HepG2 (cell line): ENCODE data around the gene SULT2B1. TPM values are rescaled to one million over a fixed set of nuclear protein-coding genes. Genes with fewer than 3 reads are reported as not detected.

Experiments
- ATAC-seq: fragments of 200-7000 bp; cut with Tn5 transposase; 3 replicates; pipeline ENCODE4 v1.9.1; 2020; ENCODE audit warnings: mild to moderate bottlenecking, moderate library complexity
- BruUV-seq: library from RNA; stranded (reverse); fragments of 400-500 nt; replicated peaks from 2 replicates; lab custom pipeline; 2021; lab: Mats Ljungman, UMichigan
- CTCF ChIA-PET: fragments of 300-600 bp; formaldehyde crosslinking; extraction: SDS; loops from one replicate; lab custom pipeline; 2021; ENCODE audit warnings: low total read pairs, inconsistent platforms, low intra/inter-chr PET ratio; lab: Yijun Ruan, JAX
- POLR2A ChIA-PET: fragments of 350-600 bp; sonication (Branson Sonifier 250); formaldehyde crosslinking; loops from one replicate; lab custom pipeline; 2020; ENCODE audit warnings: antibody characterized with exemption, inconsistent platforms; lab: Yijun Ruan, JAX
- DNase-seq: peaks from one replicate; pipeline ENCODE4 v3.0.0-alpha.2; 2015; ENCODE audit warnings: low spot score
- FAIRE-seq: peaks from 3 replicates; lab custom pipeline; 2011; peaks lifted over from hg19 to GRCh38; lab: Jason Lieb, UNC
- H2AFZ ChIP-seq: one replicate; pipeline ENCODE4 v1.6.1; 2011; ENCODE audit warnings: low read length, inconsistent platforms
- H3K27ac ChIP-seq: fragments of 300-600 bp; 3 replicates; pipeline ENCODE4 v1.8.0; 2011; ENCODE audit warnings: mixed run types, mild to moderate bottlenecking, mixed read lengths, low read length, inconsistent platforms; ENCODE audit not compliant: insufficient read depth; ENCODE audit errors: extremely low read length
- H3K27me3 ChIP-seq, 2 experiments: fragments of 200-600 bp in 1 of 2; 2 replicates in 1 of 2; 3 replicates in 1 of 2; pipeline versions ENCODE4 v1.6.0 to v1.8.0; 2011; ENCODE audit warnings: low read length in 2 of 2, mild to moderate bottlenecking in 2 of 2, moderate library complexity in 2 of 2, inconsistent platforms in 1 of 2; ENCODE audit not compliant: insufficient read depth in 2 of 2, control insufficient read depth in 1 of 2
- H3K36me3 ChIP-seq, 2 experiments: fragments of 200-600 bp in 1 of 2; replicated peaks in 1 of 2; 2 replicates in 1 of 2; 3 replicates in 1 of 2; pipeline versions ENCODE4 v1.5.1 to v1.8.0; 2011; ENCODE audit warnings: low read length in 2 of 2, inconsistent platforms in 1 of 2; ENCODE audit not compliant: insufficient read depth in 2 of 2, control insufficient read depth in 1 of 2
- H3K4me1 ChIP-seq: 2 replicates; pipeline ENCODE4 v1.5.1; 2012; ENCODE audit warnings: low read length, inconsistent platforms; ENCODE audit not compliant: insufficient read depth
- H3K4me2 ChIP-seq: 2 replicates; pipeline ENCODE4 v1.6.0; 2011; ENCODE audit warnings: low read depth, low read length, inconsistent platforms
- H3K4me3 ChIP-seq, 3 experiments: fragments of 200-600 bp in 1 of 3; sonication (generic), shearing (Covaris generic) in 1 of 3; replicated peaks in 1 of 3; 2 replicates each; pipeline ENCODE4 v1.5.1; 2011 to 2016; ENCODE audit warnings: low read length in 3 of 3, inconsistent platforms in 2 of 3, low read depth in 2 of 3, mild to moderate bottlenecking in 2 of 3, control low read depth in 1 of 3, mixed read lengths in 1 of 3; ENCODE audit not compliant: insufficient read depth in 1 of 3
- H3K79me2 ChIP-seq: one replicate; pipeline ENCODE4 v1.6.1; 2011; ENCODE audit warnings: low read length, inconsistent platforms; ENCODE audit not compliant: insufficient read depth
- H3K9ac ChIP-seq: 2 replicates; pipeline ENCODE4 v1.6.0; 2011; ENCODE audit warnings: mild to moderate bottlenecking, low read depth, low read length, inconsistent platforms; ENCODE audit not compliant: insufficient read depth
- H3K9me3 ChIP-seq: 2 replicates; pipeline ENCODE4 v1.5.1; 2012; ENCODE audit warnings: mild to moderate bottlenecking, low read length
- H4K20me1 ChIP-seq: 2 replicates; pipeline ENCODE4 v1.6.0; 2011; ENCODE audit warnings: inconsistent platforms, mild to moderate bottlenecking, low read length, moderate library complexity; ENCODE audit not compliant: insufficient read depth
- DMTF1 ChIP-seq: sonication (generic); formaldehyde crosslinking; IDR thresholded peaks from 2 replicates; pipeline ENCODE4 v1.4.0; 2020; ENCODE audit warnings: mild to moderate bottlenecking, missing genetic modification reagents
- GMEB1 ChIP-seq: sonication (generic); formaldehyde crosslinking; IDR thresholded peaks from 2 replicates; pipeline ENCODE4 v1.5.1; 2020; ENCODE audit warnings: missing genetic modification reagents, mild to moderate bottlenecking, borderline replicate concordance
- KDM1A ChIP-seq: IDR thresholded peaks from 2 replicates; pipeline ENCODE4 v1.6.1; 2016; ENCODE audit warnings: missing compliant biosample characterization
- TMF1 ChIP-seq: sonication (generic); formaldehyde crosslinking; IDR thresholded peaks from 2 replicates; pipeline ENCODE4 v1.8.1; 2022; ENCODE audit warnings: low read depth, missing genetic modification reagents
- ZMYM3 ChIP-seq: sonication (generic); formaldehyde crosslinking; IDR thresholded peaks from 2 replicates; pipeline ENCODE4 v1.5.1; 2020; ENCODE audit warnings: mild to moderate bottlenecking, missing genetic modification reagents
- ZNF362 ChIP-seq: sonication (generic); formaldehyde crosslinking; IDR thresholded peaks from 2 replicates; pipeline ENCODE4 v1.4.0; 2020; ENCODE audit warnings: missing genetic modification reagents, mild to moderate bottlenecking, borderline replicate concordance
- ZNF768 ChIP-seq: sonication (generic); formaldehyde crosslinking; IDR thresholded peaks from 2 replicates; pipeline ENCODE4 v1.4.0; 2020; ENCODE audit warnings: missing genetic modification reagents
- ZNF777 ChIP-seq: sonication (generic); formaldehyde crosslinking; IDR thresholded peaks from 2 replicates; pipeline ENCODE4 v1.4.0; 2020; ENCODE audit warnings: missing genetic modification reagents
- WGBS: methylation state at CpG from one replicate; pipeline ENCODE4 v1.1.6; 2017; ENCODE audit warnings: low lambda C conversion rate; 5-methylcytosine and 5-hydroxymethylcytosine counted together
- in situ Hi-C: cut with HindIII; loops from 2 replicates; pipeline ENCODE4 v1.10.0; 2017; ENCODE audit warnings: low pct_unique_long_range_greater_than_20kb; ENCODE audit not compliant: extremely low pct_ligation_motif_present
- intact Hi-C: fragments of 100-400 bp; cut with micrococcal nuclease; formaldehyde crosslinking; loops from one replicate; pipeline ENCODE4 v1.10.0; 2022; ENCODE audit not compliant: unreplicated experiment
- polyA plus RNA-seq, 8 experiments: library from polyadenylated mRNA; depleted of rRNA in 3 of 8; stranded (reverse) in 7 of 8; unstranded in 1 of 8; fragments of >200 nt; fragmentation: Illumina TruSeq in 4 of 8; extraction: Trizol in 4 of 8; gene quantifications; 2 replicates each; pipeline versions ENCODE4 v1.2.1 to v1.2.3, GENCODE V29; 2011 to 2016; ENCODE audit warnings: low read depth in 4 of 8, missing spikeins in 1 of 8, mixed read lengths in 1 of 8; ENCODE audit not compliant: insufficient read depth in 1 of 8
- total RNA-seq, 5 experiments: library from RNA; depleted of rRNA; stranded (reverse); fragments of >200 nt; fragmentation: Illumina TruSeq; extraction: Trizol; gene quantifications; 2 replicates each; pipeline ENCODE4 v1.2.3, GENCODE V29; 2016; ENCODE audit warnings: low read depth in 1 of 5

The SULT2B1 gene
- total and polyA plus RNA-seq, 2 of the 13 experiments (the other 11 are each of a cell fraction or from before 2014, with no cell fraction given) = 0.13 TPM; not detected in 1

DNA sequence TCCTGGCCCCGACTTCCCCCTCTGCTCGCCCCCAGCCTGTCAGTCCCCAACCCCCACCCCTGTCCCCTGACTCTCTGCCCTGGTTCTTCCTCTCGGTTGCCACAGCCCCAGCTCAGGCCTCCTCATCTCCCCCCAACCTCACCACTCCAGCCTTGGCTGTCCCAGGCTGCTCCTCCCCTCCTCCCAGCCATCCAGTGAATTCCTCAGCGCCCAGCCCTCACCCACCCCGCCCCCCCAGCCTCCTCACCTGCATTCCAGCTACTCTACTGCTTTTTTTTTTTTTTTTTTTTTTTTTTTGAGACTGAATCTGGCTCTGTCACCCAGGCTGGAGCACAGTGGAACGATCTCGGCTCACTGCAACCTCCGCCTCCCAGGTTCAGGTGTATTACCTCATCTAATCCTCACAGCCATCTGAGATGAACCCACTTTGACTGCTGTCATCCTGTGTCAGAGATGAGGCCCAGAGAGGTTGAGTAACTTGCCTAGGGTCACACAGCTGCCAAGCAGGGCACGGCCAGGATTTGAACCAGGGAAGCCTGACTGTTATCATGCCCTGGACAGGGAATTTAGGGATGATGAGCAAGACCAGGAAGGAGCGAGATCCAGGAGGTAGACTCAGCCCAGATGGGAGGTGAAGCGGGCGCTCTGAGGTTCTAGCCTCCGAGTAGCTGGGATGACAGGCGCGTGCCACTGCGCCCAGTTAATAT is 2.6 kb downstream of the SULT2B1 start:
- Histone ChIP-seq H3K36me3 (no peaks in the 10 kb centered on the region), H3K4me2 (peak overlapping the region; percentile 59), H3K79me2 (no peaks in the 10 kb centered on the region), H2AFZ (no peak overlapping the region), H3K9ac (no peak overlapping the region), H3K27ac (no peak overlapping the region), H3K4me1 (peaks cover 95% of the 10 kb centered on the region), H3K4me3 (peak overlapping the region; percentile 26 to 60 (median 26); a peak in 2 of 6 replicates), H3K27me3 (peaks cover 0 to 10% of the 10 kb centered on the region in 2 experiments; a peak in 2 of 5 replicates), H4K20me1 (no peaks in the 10 kb centered on the region), H3K9me3 (no peaks in the 10 kb centered on the region)
- BruUV-seq = no TSS peak
- in situ Hi-C loops = no loop called here
- no peak for FAIRE-seq
- ATAC-seq = peak; percentile 30
- POLR2A ChIA-PET = interaction anchor here (0.6 to 2.4 kb wide), 5 partner anchors 8 to 191 kb away, joined by 3 to 9 read pairs (median 4); partner anchors contain the start of genes RPL18, SPHK2, SYNGR4 and TMEM143
- TF ChIP-seq GMEB1 (CRISPR knock-in tag) (no peak), ZNF768 (peak; percentile 99), ZNF362 (CRISPR knock-in tag) (0 out of 2 replicates have a peak, but pooled peaks have one; percentile 43), KDM1A (CRISPR knock-in tag) (peak; percentile 75; the same call in 1 of the 2 replicates), ZMYM3 (CRISPR knock-in tag) (peak; percentile 92), ZNF777 (peak; percentile 2; the same call in 1 of the 2 replicates), TMF1 (CRISPR knock-in tag) (no peak), DMTF1 (no peak)
- peak; percentile 67 for DNase-seq
- CTCF ChIA-PET = no interaction called here
- intact Hi-C loops = loop anchor here (5.0 kb wide), 1 partner anchor 37 kb away; no protein-coding TSS in a partner anchor
- 42% methylated on average over 16 of the region's 16 CpGs for WGBS
